NCI-H82 (cell line): ENCODE data around the gene AXIN1.

Source experiments
- DNase-seq: peaks from one replicate; lab custom pipeline; 2025; lab: John Stamatoyannopoulos, UW

The AXIN1 gene

GRCh38 chr16:303760-304505, 48.6 kb downstream of the AXIN1 start:
- DNase-seq = no peak

- DNase-seq = no peak
These were observed 50.6 kb downstream of the AXIN1 start for GRCh38 chr16:301950-302349.

GRCh38 chr16:301235-301634, 51.3 kb downstream of the AXIN1 start:
- no peak for DNase-seq

- DNase-seq = no peak
These were observed 54.7 kb downstream of the AXIN1 start for GRCh38 chr16:297832-298231.

GRCh38 chr16:296806-297510, 55.6 kb downstream of the AXIN1 start:
- no peak for DNase-seq

GRCh38 chr16:296276-296675, 56.2 kb downstream of the AXIN1 start:
- no peak for DNase-seq

GRCh38 chr16:293043-293775, 59.3 kb downstream of the AXIN1 start:
- DNase-seq = no peak

- DNase-seq = no peak
These were observed 61.0 kb downstream of the AXIN1 start for GRCh38 chr16:291539-291938.

GRCh38 chr16:290681-291405, 61.7 kb downstream of the AXIN1 start:
- no peak for DNase-seq

- DNase-seq = no peak
These were observed 62.4 kb downstream of the AXIN1 start for GRCh38 chr16:290015-290680.

GRCh38 chr16:289395-289997, 63.0 kb downstream of the AXIN1 start:
- DNase-seq = no peak

GRCh38 chr16:287981-288920, 64.3 kb downstream of the AXIN1 start:
- DNase-seq = no peak

- no peak for DNase-seq
These were observed 65.2 kb downstream of the AXIN1 start for GRCh38 chr16:287298-287811.

GRCh38 chr16:286491-287297, 65.8 kb downstream of the AXIN1 start:
- DNase-seq = no peak

GRCh38 chr16:285146-286055, 67.1 kb downstream of the AXIN1 start:
- DNase-seq = no peak

- DNase-seq = no peak
These were observed 68.1 kb downstream of the AXIN1 start for GRCh38 chr16:284204-285120.
